Femur (tissue), 1 donor: ENCODE data around the gene NXPE4.

Experiments used
- DNase-seq: peaks from one replicate; pipeline ENCODE4 v3.0.0-alpha.2; 2017

Gene NXPE4

DNA sequence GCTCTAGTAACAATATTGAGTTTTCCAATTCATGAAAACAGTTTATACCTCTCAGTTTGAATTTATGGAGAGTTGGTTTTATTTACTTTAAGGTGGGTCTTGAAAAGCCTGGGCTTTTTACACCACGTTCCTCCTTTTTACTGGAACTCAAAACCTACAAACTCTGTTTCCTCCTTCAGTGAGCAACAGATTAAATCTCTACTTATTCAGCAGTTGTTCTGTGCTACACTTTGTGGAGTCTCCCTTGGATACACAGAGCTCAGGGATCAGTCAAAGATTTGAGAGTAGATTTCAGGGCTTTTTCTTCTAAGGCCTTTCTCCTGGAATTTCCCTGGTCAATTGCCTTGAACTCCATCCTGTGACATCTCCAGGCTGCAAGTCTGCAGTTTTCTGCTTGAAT lies 39.5 kb downstream of the NXPE4 start:
- no peak for DNase-seq

DNA sequence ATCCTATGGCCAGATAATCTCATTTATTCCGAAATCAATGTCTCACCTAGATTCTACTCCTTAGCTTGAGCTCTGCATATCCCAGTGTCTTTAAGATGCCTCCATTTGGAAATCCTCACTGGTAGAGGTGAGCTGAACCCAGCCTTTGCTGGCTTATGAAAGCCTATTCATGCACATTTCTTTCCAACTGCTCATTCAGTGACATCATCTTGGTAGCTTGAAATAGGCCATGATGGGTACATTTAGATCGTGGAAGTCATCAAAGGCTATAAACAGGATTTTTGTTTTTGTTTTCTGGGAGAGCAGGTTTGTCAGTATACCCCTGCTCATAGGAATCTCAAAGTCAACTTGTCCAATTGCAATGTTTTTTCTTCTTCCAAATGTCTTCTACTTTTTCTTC lies 41.9 kb downstream of the NXPE4 start:
- DNase-seq, result no peak

DNA sequence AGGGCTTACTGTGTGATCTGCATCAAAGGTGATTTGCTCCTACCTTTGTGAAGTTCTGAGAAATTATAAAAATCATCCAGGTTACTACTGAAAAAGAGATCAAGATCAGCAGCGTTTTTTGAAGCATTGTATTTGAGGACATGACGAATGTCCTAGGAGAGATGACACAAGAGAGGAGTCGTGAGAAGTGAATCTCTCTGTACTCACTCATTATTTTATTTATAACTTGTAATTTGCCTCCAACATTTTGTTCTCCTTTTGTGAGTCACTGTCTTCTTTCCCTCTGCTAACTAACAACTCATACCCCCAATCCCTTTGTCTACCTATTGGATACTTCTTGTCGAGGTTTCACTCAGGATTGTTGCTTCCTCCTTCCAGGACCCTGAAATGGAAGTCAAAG lies 44.5 kb downstream of the NXPE4 start:
- DNase-seq, result no peak

DNA sequence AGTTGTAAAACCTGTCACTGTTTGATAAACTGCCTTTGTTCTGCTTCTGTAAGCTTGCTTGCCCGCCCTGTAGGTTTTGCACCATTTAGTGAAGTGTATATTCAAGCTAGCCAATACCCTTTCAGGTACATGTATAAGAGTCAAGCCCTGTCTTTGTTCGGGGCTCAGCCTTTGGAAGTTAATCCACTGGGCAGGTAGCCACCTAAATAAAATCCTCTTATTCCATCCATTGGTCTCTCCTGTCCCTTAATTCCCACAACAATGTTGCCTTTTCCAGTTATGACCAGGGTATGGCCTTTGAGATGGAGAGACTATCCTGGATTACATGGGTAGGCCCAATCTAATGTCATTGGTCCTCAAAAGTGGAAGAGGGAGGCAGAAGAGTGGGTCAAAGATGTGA lies 69.9 kb downstream of the NXPE4 start:
- no peak for DNase-seq

DNA sequence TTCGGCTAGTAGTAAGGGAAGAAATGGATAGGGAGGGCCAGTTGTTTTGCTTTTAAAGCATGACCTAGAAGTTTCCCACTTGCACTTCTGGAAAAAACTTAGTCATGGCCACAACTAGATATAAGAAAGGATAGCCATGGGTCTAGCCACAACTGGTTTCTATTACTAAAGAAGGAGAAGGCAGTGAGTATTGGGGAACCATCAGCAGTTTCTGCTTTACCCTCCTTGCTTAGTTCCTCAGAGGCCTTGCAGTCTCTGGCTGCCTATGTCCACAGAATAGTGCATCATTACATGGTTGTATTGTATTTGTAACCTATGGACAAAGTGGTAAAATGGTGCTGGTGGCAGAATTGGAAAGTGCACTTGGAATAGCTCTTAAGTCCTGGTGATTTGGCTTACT lies 71.5 kb downstream of the NXPE4 start:
- no peak for DNase-seq

DNA sequence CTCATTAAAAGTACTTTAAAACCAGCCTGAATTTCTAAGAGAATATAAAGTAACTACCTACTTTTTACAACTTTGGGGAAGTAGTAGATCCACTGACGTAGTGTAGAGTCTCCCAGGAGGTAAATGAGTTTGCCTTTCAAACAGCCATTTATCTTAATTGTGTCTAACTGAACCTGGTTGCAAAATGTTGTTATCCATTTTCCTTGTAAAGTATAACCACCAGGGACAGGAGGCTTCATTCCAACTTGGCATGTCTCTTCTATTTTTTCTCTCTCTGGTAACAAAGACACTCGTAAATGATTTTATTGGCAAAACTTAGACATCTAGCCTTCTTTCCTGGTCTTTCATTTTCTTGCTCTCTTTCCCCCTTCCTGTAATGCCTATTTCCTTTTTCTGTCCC lies 72.8 kb downstream of the NXPE4 start:
- no peak for DNase-seq
